ENCODE measurements around the gene OSM. TPM values are rescaled to one million over a fixed set of nuclear protein-coding genes. Genes with fewer than 3 reads are reported as not detected.

The OSM gene
- total and polyA plus RNA-seq, 9 donors = 0.09 to 1.5 (median 0.33) TPM; not detected in 1

DNA sequence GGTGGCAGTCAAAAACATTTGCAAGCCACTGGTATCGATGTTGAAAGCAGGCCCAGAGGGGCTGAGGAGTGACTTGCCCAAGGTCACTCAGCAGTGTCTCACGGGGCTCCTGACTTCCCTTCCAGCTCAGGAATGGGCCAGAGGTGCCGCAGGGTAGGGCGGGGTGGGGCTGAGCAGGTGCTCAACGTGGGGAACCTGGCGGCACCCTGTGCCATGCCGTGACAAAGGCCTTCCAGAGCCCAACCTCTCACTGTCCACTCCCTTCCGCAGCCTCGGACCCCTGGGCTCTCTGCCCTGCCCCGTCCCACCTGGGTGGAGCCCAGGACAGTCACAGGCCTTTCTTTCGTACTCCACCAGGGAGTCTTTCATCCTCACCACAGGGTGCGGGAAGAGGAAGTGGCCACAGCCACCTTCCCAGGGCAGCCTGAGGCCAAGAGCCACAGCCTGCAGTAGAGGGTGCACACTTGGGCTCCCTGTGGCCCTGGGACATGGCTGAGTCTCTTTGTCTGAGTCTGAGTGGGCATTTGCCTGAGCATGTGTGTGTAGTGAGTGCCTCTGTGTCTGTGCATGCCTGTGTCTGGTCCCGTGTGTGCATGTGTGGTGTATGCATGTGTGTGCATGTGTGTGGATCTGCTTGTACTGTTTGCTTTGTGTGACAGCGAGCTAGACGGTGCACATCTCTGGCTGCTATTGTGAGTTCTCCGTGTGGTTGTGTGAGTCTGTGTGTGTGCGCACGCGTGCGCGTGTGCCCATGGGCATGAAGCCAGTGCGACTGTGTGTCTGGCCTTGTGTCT lies 14.0 kb downstream of the OSM start:
- peaks cover 65% of the 10 kb centered on the region for H3K4me1 ChIP-seq (ENCODE audit: control insufficient read depth, insufficient read depth, low read length)
- H3K9me3 ChIP-seq (replicated peaks; ENCODE audit: control insufficient read depth, low read depth, low read length) = no peaks in the 10 kb centered on the region
- 66% methylated on average over 20 of the region's 22 CpGs for WGBS (ENCODE audit: insufficient coverage)
- peaks cover 22% of the 10 kb centered on the region for H3K27me3 ChIP-seq (ENCODE audit: control insufficient read depth, insufficient read depth, low read length)
- H3K27ac ChIP-seq (ENCODE audit: low read length) = peak overlapping the region; percentile 35
- no peak overlapping the region for H3K4me3 ChIP-seq (ENCODE audit: low read length)
- DNase-seq = no peak
- no peaks in the 10 kb centered on the region for H3K36me3 ChIP-seq (ENCODE audit: control insufficient read depth, insufficient read depth, low read length)

DNA sequence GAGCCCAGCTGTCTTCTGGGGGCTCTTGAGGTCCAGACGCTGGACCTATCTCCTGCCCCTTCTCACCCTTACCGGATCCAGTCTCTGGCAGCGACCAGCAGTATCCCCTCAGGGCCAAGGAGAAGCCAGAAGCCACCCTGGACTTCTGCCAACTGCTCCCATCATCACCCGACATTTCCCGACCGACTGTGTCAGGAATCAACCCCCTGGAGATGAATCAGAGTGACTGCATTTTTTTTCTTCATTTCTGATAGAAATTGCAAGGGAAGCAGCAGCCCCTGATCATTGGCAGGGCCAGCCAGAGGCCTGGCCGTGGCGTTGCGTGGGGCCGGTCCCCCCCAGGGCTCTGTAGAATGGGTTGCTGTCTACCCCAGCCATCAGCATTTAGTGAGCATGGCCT lies 14.9 kb downstream of the OSM start:
- peak overlapping the region; percentile 3 for H3K27ac ChIP-seq (ENCODE audit: low read length)
- no peak for DNase-seq
- H3K27me3 ChIP-seq (ENCODE audit: control insufficient read depth, insufficient read depth, low read length) = peaks cover 29% of the 10 kb centered on the region
- H3K4me1 ChIP-seq (ENCODE audit: control insufficient read depth, insufficient read depth, low read length) = peaks cover 72% of the 10 kb centered on the region
- H3K4me3 ChIP-seq (ENCODE audit: low read length) = no peak overlapping the region
- H3K9me3 ChIP-seq (replicated peaks; ENCODE audit: control insufficient read depth, low read depth, low read length) = no peaks in the 10 kb centered on the region
- WGBS (ENCODE audit: insufficient coverage) = 61% methylated on average over 7 of the region's 10 CpGs
- no peaks in the 10 kb centered on the region for H3K36me3 ChIP-seq (ENCODE audit: control insufficient read depth, insufficient read depth, low read length)

DNA sequence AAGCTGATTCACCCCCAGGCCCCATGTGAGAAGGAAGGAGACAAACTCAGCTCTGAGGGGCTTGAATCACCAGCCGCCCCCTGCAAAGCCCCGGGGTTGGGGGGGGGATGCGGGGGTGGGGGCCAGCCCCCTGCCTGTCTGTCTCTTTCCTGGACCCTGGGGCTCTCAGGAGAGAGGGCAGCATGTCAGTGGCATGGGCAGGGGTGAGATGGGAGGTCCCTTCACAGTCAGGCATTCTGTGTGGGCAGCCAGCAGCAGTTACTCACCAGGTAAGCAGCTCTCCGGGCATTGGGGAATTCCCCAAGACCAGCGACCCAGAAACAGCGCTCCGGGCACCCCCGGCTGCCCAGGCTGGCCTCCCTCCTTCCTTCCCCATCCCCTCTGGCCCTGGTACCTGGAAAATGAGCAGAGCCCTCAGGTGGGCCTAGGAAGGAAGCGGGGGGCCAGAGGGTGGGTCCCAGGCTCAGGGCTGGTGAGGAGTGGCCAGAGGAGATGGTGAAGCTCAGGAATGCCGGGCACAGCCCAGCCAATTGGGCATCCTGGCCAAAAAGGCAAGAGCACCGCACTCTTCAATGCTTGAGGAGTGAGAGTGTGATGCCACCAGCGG lies 15.9 kb downstream of the OSM start:
- 76% methylated on average over 5 of the region's 12 CpGs for WGBS (ENCODE audit: insufficient coverage)
- no peaks in the 10 kb centered on the region for H3K9me3 ChIP-seq (replicated peaks; ENCODE audit: control insufficient read depth, low read depth, low read length)
- peaks cover 35% of the 10 kb centered on the region for H3K27me3 ChIP-seq (ENCODE audit: control insufficient read depth, insufficient read depth, low read length)
- no peak overlapping the region for H3K4me3 ChIP-seq (ENCODE audit: low read length)
- no peaks in the 10 kb centered on the region for H3K36me3 ChIP-seq (ENCODE audit: control insufficient read depth, insufficient read depth, low read length)
- H3K27ac ChIP-seq (ENCODE audit: low read length) = no peak overlapping the region
- DNase-seq = no peak
- peaks cover 68% of the 10 kb centered on the region for H3K4me1 ChIP-seq (ENCODE audit: control insufficient read depth, insufficient read depth, low read length)

DNA sequence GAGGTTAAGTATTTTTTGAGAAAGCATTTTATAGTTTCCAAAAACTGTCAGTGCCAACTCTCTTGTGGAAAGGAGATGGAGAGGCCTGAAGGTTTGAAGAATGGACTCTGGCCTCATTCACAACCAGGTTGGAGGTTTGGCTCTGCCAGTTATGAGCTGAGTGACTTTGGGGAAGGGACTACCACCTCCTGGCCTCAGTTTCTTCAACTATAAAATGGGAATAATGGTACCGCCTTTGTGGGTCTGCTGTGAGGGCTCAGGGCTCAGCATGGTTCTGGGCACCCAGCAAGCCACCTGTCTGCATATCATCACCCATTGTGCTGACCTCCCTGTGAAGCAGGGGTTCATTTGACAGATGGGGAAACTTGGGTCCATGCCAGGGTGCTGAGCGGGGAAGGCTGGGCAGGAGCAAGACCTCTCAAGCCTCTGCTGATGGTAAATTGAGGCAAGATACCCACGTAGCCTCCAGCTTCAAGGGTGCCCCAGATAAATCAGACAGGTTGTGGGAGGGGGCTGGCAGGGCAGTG lies 16.5 kb downstream of the OSM start:
- H3K27me3 ChIP-seq (ENCODE audit: control insufficient read depth, insufficient read depth, low read length) = peaks cover 42% of the 10 kb centered on the region
- H3K27ac ChIP-seq (ENCODE audit: low read length) = no peak overlapping the region
- H3K9me3 ChIP-seq (replicated peaks; ENCODE audit: control insufficient read depth, low read depth, low read length) = no peaks in the 10 kb centered on the region
- H3K4me3 ChIP-seq (ENCODE audit: low read length) = no peak overlapping the region
- no peak for DNase-seq
- H3K4me1 ChIP-seq (ENCODE audit: control insufficient read depth, insufficient read depth, low read length) = peaks cover 71% of the 10 kb centered on the region
- no peaks in the 10 kb centered on the region for H3K36me3 ChIP-seq (ENCODE audit: control insufficient read depth, insufficient read depth, low read length)
- WGBS (ENCODE audit: insufficient coverage) = 50% methylated on average over 1 of the region's 3 CpGs

DNA sequence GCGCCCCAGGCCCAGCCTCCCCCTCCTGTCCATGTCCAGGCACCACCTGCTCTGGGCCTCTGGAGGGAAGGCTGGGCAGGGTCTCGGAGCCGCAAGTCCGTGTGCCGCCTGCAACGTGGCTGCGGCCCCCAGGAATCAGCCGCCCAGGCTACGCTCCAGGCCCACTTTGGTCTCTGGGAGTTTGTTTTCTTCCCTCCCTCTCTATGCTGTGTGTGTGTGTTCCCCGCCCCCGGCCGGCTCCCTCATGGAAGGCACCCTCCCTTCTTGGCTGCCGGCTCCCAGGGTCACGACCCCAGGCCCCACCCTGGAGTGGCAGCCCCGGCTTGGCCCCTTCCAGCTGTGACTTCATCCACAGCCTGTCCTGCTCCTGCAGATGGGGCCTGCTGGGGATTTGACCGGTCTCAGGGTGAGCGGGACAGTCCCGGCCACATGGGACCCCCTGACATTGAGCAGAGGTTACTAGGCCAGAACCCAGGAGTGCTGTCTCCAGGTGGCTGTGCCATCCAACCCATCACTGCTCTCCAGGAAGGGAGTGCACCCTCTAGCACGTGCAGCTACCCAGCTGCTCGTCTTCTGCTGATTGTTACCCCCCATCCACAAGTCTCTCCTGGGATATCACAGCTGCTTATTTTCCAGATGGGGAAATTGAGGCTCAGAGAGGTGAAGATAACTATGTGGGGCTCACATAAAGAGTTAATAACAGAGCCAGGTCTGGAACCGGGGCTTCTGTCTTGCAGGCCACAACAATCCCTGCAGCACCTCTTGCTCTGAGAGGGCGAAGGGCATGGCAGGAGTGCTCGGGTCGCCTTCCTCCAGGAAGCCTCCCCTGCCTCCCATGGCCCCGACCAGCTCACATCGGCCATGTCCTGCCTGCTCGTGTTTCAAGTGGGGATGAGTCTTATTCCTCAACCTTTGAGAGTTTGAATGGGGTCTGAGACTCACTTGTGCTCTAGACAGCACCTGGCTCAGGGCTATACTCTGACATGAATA lies 17.3 kb downstream of the OSM start:
- Histone ChIP-seq H3K9me3 (replicated peaks; ENCODE audit: control insufficient read depth, low read depth, low read length) (no peaks in the 10 kb centered on the region), H3K27ac (ENCODE audit: low read length) (peak overlapping the region; percentile 29), H3K4me3 (ENCODE audit: low read length) (no peak overlapping the region), H3K36me3 (ENCODE audit: control insufficient read depth, insufficient read depth, low read length) (no peaks in the 10 kb centered on the region), H3K4me1 (ENCODE audit: control insufficient read depth, insufficient read depth, low read length) (peaks cover 67% of the 10 kb centered on the region), H3K27me3 (ENCODE audit: control insufficient read depth, insufficient read depth, low read length) (peaks cover 47% of the 10 kb centered on the region)
- 26% methylated on average over 12 of the region's 27 CpGs for WGBS (ENCODE audit: insufficient coverage)
- peak; percentile 88 for DNase-seq

DNA sequence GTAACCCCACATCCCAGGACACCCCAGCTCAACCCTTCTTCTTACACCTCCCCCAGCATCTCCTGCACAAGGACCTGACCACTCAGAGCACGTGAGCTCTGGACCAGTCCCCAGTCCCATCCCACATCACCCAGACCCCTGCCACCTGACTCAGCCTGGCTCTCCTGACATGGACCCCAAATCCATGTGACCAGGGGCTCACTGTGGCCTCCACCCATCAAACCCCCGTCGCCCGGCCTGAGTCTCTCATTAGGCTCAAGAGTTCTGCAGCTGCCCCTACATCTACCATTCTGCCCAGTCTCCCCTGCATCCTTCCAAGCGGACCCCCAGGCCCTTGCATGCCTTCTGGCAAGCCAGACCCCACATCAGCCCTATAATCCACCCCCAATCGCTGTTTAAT lies 18.2 kb downstream of the OSM start:
- Histone ChIP-seq H3K4me1 (ENCODE audit: control insufficient read depth, insufficient read depth, low read length) (peaks cover 58% of the 10 kb centered on the region), H3K27ac (ENCODE audit: low read length) (peak overlapping the region; percentile 29), H3K27me3 (ENCODE audit: control insufficient read depth, insufficient read depth, low read length) (peaks cover 51% of the 10 kb centered on the region), H3K36me3 (ENCODE audit: control insufficient read depth, insufficient read depth, low read length) (no peaks in the 10 kb centered on the region), H3K9me3 (replicated peaks; ENCODE audit: control insufficient read depth, low read depth, low read length) (no peaks in the 10 kb centered on the region), H3K4me3 (ENCODE audit: low read length) (no peak overlapping the region)
- WGBS (ENCODE audit: insufficient coverage) = 66% methylated on average over 6 of the region's 6 CpGs
- DNase-seq = no peak

DNA sequence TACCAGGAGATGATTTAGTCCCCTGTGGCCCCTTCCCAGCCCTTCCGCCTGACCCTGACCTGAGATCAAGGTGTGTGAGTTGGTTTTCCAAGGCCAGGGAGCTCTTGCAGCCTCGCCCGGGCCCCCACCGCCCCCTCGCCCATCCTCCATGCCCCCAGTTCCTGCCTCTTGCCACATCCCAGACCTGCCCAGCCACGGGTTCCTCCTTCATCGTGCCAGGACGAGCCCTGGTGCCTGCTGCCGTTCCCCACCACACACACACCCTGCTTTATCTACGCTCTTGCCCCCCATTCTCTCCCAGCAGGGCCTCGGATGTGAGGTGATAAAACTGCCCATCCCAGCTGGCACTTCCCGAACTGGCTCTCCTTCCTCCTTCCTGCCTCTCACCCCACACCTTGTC lies 18.7 kb downstream of the OSM start:
- H3K4me3 ChIP-seq (ENCODE audit: low read length) = no peak overlapping the region
- H3K36me3 ChIP-seq (ENCODE audit: control insufficient read depth, insufficient read depth, low read length) = no peaks in the 10 kb centered on the region
- H3K27me3 ChIP-seq (ENCODE audit: control insufficient read depth, insufficient read depth, low read length) = peaks cover 53% of the 10 kb centered on the region
- H3K4me1 ChIP-seq (ENCODE audit: control insufficient read depth, insufficient read depth, low read length) = peaks cover 54% of the 10 kb centered on the region
- no peak overlapping the region for H3K27ac ChIP-seq (ENCODE audit: low read length)
- no peak for DNase-seq
- H3K9me3 ChIP-seq (replicated peaks; ENCODE audit: control insufficient read depth, low read depth, low read length) = no peaks in the 10 kb centered on the region
- 80% methylated on average over 12 of the region's 12 CpGs for WGBS (ENCODE audit: insufficient coverage)

DNA sequence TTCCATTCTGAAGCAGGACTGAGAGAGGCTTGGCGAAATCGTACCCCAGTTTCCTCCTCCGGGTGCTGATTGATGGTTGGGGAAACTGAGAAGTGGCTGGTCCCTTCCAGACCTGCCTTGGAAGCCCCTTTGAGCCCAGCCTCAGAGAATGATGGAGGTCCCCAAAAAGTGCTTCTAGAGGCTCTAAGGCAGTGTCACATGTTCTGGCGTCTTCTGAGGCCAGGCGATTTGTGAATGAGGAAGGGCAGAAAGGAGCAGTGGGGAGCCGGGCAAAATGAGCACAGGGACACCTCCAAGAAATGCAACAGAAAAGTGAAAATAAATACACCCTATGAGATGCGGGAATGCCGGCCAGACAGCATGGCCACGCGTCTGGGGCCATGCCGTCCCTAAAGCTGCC lies 19.1 kb downstream of the OSM start:
- H3K27me3 ChIP-seq (ENCODE audit: control insufficient read depth, insufficient read depth, low read length) = peaks cover 55% of the 10 kb centered on the region
- no peak overlapping the region for H3K27ac ChIP-seq (ENCODE audit: low read length)
- peaks cover 50% of the 10 kb centered on the region for H3K4me1 ChIP-seq (ENCODE audit: control insufficient read depth, insufficient read depth, low read length)

DNA sequence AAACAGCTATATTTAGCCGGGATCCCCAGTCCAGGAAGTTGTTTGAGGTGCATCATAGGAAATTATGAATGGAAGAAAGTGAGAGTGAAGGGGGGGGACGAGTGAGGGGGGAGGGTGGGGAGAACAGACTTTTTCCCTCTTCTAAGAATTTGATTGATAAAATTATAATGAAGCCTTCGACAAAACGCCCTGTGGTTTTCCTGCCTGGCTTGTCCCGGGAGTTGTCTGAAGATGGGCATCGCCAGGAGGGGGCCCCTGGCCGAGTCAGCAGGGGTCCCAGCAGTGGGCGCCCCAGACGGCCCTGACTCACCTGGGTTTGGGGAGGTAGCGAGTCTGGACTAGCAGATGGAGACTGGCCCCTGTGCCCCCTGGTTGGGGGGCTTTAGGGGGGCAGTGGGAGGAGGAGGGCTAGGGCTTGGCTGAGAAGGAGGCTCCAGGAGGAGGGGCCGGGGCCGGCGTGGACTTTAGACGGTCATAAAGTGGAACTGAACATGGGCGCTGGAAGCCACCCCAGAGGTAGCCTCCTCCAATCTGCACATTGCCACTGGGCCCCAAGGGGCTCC lies 19.8 kb downstream of the OSM start:
- no peaks in the 10 kb centered on the region for H3K36me3 ChIP-seq (ENCODE audit: control insufficient read depth, insufficient read depth, low read length)
- H3K27ac ChIP-seq (ENCODE audit: low read length) = no peak overlapping the region
- peaks cover 46% of the 10 kb centered on the region for H3K4me1 ChIP-seq (ENCODE audit: control insufficient read depth, insufficient read depth, low read length)
- WGBS (ENCODE audit: insufficient coverage) = 22% methylated on average over 14 of the region's 15 CpGs
- no peak for DNase-seq
- no peaks in the 10 kb centered on the region for H3K9me3 ChIP-seq (replicated peaks; ENCODE audit: control insufficient read depth, low read depth, low read length)
- H3K4me3 ChIP-seq (ENCODE audit: low read length) = no peak overlapping the region
- peaks cover 55% of the 10 kb centered on the region for H3K27me3 ChIP-seq (ENCODE audit: control insufficient read depth, insufficient read depth, low read length)

More for the DNA sequence above, 19.1 kb downstream of the OSM start:
- Histone ChIP-seq H3K4me3 (ENCODE audit: low read length) (no peak overlapping the region), H3K36me3 (ENCODE audit: control insufficient read depth, insufficient read depth, low read length) (no peaks in the 10 kb centered on the region), H3K9me3 (replicated peaks; ENCODE audit: control insufficient read depth, low read depth, low read length) (no peaks in the 10 kb centered on the region)
- WGBS (ENCODE audit: insufficient coverage) = 89% methylated on average over 8 of the region's 11 CpGs
- no peak for DNase-seq
